GM12873 (cell line): Measurements from ENCODE around the gene CNIH2.

ENCODE experiments used
- TF ChIP-seq, protein P1 (sequence below): IDR thresholded peaks from 2 replicates; pipeline ENCODE4 v1.5.1; 2012; ENCODE audit warnings: low read depth, mild to moderate bottlenecking, moderate library complexity, low read length, control low read depth; ENCODE audit not compliant: insufficient read depth; ENCODE audit errors: missing control alignments

Gene CNIH2

DNA sequence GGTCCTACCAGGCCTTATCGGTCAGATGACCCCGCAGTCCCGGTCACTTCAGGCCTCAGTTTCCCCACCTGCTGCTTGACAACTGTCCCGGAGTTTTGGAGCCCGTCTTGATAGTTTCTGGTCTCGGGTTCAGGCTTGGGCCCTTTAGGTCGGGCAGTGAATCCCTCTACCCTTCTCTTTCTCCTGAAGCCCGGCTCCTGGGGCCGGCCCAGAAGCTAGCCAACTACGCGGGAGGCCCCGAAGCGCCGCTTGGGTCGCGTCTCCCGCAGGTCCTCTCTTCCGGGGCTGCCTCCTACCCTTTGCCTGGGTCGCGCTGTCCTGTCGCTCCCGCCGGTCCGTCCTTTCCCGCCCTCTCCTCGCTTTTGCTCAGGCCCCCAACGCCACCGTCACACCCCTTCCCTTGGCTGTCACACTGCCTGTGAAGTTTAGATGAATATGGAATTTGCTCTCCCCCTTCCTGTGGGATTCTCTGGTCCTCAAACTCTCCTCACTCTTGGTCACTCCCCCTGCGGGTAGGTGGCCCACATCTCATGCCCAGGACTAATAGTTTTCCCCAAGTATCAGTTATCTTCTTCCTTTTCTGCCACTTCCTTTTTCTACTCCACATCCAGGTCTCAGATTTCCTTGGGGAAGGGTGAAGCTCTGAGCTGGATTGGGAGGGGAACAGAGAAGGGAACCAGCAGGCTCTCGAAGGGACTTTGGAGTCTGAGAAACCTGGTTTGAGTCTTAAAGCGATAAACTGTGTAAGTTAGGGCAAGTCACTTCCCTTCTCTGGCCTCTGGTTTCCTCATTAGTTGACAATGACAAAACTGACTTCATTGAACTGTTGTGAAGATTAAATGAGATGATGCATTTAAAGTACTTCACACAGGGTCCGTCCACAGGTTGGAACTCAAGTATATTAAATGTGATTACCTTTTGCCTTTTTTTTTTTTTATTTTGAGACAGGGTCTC, 8.7 kb upstream of the CNIH2 start:
- TF ChIP-seq, protein P1, sequence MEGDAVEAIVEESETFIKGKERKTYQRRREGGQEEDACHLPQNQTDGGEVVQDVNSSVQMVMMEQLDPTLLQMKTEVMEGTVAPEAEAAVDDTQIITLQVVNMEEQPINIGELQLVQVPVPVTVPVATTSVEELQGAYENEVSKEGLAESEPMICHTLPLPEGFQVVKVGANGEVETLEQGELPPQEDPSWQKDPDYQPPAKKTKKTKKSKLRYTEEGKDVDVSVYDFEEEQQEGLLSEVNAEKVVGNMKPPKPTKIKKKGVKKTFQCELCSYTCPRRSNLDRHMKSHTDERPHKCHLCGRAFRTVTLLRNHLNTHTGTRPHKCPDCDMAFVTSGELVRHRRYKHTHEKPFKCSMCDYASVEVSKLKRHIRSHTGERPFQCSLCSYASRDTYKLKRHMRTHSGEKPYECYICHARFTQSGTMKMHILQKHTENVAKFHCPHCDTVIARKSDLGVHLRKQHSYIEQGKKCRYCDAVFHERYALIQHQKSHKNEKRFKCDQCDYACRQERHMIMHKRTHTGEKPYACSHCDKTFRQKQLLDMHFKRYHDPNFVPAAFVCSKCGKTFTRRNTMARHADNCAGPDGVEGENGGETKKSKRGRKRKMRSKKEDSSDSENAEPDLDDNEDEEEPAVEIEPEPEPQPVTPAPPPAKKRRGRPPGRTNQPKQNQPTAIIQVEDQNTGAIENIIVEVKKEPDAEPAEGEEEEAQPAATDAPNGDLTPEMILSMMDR: peak; percentile 21

GRCh38 chr11:66271816-66272215, 6.2 kb upstream of the CNIH2 start:
- TF ChIP-seq, protein P1: no peak

DNA sequence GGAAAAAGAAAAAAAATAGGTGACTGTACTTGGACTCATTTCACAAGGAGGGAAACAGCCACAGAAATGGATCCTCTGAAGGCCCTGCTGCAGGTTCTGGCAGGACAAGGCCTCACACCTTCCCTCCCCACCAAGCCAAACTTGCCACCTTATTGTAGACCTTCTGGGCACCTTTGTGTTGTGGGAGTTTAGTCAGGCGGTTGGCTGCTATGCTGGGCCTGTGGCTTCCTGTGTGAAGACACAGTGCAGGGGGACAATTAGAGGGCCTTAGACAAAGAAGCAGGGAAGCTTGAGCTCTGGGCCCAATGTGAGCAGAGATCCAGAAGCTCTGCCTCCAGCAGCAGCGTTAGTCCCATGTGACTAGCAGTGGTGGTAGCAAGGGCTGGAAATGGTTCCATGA, 5.4 kb upstream of the CNIH2 start:
- TF ChIP-seq, protein P1: no peak

DNA sequence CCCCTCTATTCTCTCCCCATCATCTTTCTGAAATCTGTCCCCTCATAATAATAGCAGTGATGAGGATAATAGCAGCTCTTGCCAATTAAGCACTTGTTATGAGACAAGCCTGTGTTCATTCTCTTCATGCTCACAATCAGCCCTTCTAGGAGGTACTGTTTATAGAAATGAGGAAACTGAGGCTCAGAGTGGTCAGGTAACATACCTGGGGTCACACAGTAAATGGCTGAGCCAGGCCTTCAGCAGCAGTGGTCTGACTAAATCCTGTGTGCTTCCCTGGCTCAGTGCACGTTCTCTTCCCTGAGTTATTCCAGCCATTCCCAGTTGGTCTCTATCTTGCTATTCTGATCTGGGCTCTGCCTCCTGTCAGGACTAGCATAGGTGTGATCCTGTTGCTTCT, 3.8 kb upstream of the CNIH2 start:
- TF ChIP-seq, protein P1: no peak

- TF ChIP-seq, protein P1: no peak
These were observed 2.6 kb upstream of the CNIH2 start for GRCh38 chr11:66275396-66275795.

- TF ChIP-seq, protein P1: no peak
These were observed 1.9 kb upstream of the CNIH2 start for GRCh38 chr11:66275984-66276612.

DNA sequence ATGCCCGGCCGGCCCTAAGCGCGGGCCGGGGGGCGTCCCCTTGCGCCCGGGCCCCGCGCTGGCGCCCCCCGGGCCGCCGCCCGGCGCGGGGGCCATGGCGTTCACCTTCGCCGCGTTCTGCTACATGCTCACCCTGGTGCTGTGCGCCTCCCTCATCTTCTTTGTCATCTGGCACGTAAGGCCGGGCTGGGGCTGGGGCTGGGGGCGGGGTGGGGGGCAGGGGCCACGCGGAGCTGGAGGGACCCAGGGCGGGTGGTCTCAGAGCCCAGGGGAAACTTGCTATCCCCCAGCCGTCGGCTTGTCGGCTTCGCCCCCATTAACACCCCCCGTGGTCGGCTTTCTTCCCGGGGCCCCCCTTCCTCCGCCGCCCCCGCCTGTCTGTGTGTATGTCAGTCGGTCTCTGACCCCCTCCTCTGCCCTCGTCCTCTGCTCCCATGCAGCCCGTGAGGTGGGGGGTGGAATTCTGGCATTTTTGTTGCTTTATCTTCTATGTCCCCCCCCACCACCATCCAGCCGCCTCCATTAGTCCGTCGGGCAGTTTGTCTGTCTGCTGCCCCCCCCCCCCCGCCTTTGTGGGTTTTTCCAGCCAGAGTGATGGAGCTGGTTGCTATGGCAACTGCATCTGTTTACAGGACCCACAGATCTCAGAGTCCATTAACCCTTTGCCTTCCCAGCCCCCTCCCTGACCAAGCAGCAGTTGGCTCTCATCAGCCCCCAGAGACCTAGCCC, 552 bp downstream of the CNIH2 start:
- TF ChIP-seq, protein P1: no peak
